HepG2 (cell line): ENCODE measurements around the gene AJUBA. TPM values are rescaled to one million over a fixed set of nuclear protein-coding genes. Genes with fewer than 3 reads are reported as not detected.
A peak's percentile ranks its signal among the peaks of the same experiment; 100 is the strongest.

Source experiments
- ARNT2 ChIP-seq: sonication (generic); formaldehyde crosslinking; IDR thresholded peaks from 2 replicates; pipeline ENCODE4 v1.8.0; 2022; ENCODE audit warnings: mild to moderate bottlenecking, low read depth, missing genetic modification reagents, moderate library complexity
- ATF2 ChIP-seq: sonication (generic); formaldehyde crosslinking; IDR thresholded peaks from 2 replicates; pipeline ENCODE4 v1.4.0; 2020; ENCODE audit warnings: missing genetic modification reagents
- ESRRA ChIP-seq: sonication (generic); formaldehyde crosslinking; IDR thresholded peaks from 2 replicates; pipeline ENCODE4 v1.5.1; 2020; ENCODE audit warnings: mild to moderate bottlenecking, low read depth, missing genetic modification reagents
- EZH2 ChIP-seq: conservative IDR thresholded peaks from 2 replicates; pipeline ENCODE4 v1.6.1; 2012; ENCODE audit warnings: mild to moderate bottlenecking, low read depth, low read length, moderate library complexity
- GATAD1 ChIP-seq: IDR thresholded peaks from 2 replicates; pipeline ENCODE4 v1.6.1; 2016; ENCODE audit warnings: missing genetic modification reagents, missing compliant biosample characterization
- GLMP ChIP-seq: sonication (generic); formaldehyde crosslinking; IDR thresholded peaks from 2 replicates; pipeline ENCODE4 v1.9.0; 2021; ENCODE audit warnings: missing genetic modification reagents, mild to moderate bottlenecking, borderline replicate concordance
- MBNL3 ChIP-seq: fragments of 250-450 bp; sonication (Bioruptor Pico); conservative IDR thresholded peaks from 2 replicates; pipeline ENCODE4 v1.8.0; 2022; ENCODE audit warnings: mild to moderate bottlenecking, inconsistent platforms
- MZF1 ChIP-seq: sonication (generic); formaldehyde crosslinking; IDR thresholded peaks from 2 replicates; pipeline ENCODE4 v1.8.1; 2023; ENCODE audit warnings: mild to moderate bottlenecking, missing genetic modification reagents, borderline replicate concordance
- RERE ChIP-seq: IDR thresholded peaks from 2 replicates; pipeline ENCODE4 v1.6.1; 2016; ENCODE audit warnings: low read depth, missing genetic modification reagents, missing compliant biosample characterization
- SRSF9 ChIP-seq: fragments of 200-400 bp; formaldehyde crosslinking; IDR thresholded peaks from 2 replicates; pipeline ENCODE4 v1.6.1; 2018; ENCODE audit warnings: borderline replicate concordance, mild to moderate bottlenecking, low read depth, low read length; ENCODE audit not compliant: insufficient read depth, poor library complexity, severe bottlenecking
- ZKSCAN8 ChIP-seq: IDR thresholded peaks from 2 replicates; pipeline ENCODE4 v1.6.1; 2016; ENCODE audit warnings: borderline replicate concordance, missing genetic modification reagents, missing compliant biosample characterization
- ZNF275 ChIP-seq: sonication (generic); formaldehyde crosslinking; IDR thresholded peaks from 2 replicates; pipeline ENCODE4 v1.8.0; 2022; ENCODE audit warnings: missing genetic modification reagents, mild to moderate bottlenecking, inconsistent platforms, borderline replicate concordance
- ZNF431 ChIP-seq: sonication (generic); formaldehyde crosslinking; IDR thresholded peaks from 2 replicates; pipeline ENCODE4 v1.9.0; 2022; ENCODE audit warnings: missing genetic modification reagents, low read depth, mild to moderate bottlenecking, borderline replicate concordance
- ZNF44 ChIP-seq: sonication (generic); formaldehyde crosslinking; IDR thresholded peaks from 2 replicates; pipeline ENCODE4 v1.5.1; 2020; ENCODE audit warnings: mild to moderate bottlenecking, missing genetic modification reagents
- ZNF484 ChIP-seq: sonication (generic); formaldehyde crosslinking; IDR thresholded peaks from 2 replicates; pipeline ENCODE4 v1.5.1; 2020; ENCODE audit warnings: mild to moderate bottlenecking, low read depth, missing genetic modification reagents, borderline replicate concordance
- ZNF580 ChIP-seq: IDR thresholded peaks from 2 replicates; pipeline ENCODE4 v1.6.1; 2016; ENCODE audit warnings: low read depth, borderline replicate concordance
- ZNF766 ChIP-seq: sonication (generic); formaldehyde crosslinking; IDR thresholded peaks from 2 replicates; pipeline ENCODE4 v1.5.0; 2020; ENCODE audit warnings: missing genetic modification reagents, borderline replicate concordance
- ZNF768 ChIP-seq: sonication (generic); formaldehyde crosslinking; IDR thresholded peaks from 2 replicates; pipeline ENCODE4 v1.4.0; 2020; ENCODE audit warnings: missing genetic modification reagents
- ZNF773 ChIP-seq: sonication (generic); formaldehyde crosslinking; IDR thresholded peaks from 2 replicates; pipeline ENCODE4 v1.4.0; 2020; ENCODE audit warnings: missing genetic modification reagents, borderline replicate concordance
- ZSCAN12 ChIP-seq: sonication (generic); formaldehyde crosslinking; IDR thresholded peaks from 2 replicates; pipeline ENCODE4 v1.9.0; 2021; ENCODE audit warnings: mild to moderate bottlenecking, missing genetic modification reagents
- polyA plus RNA-seq, 8 experiments: library from polyadenylated mRNA; depleted of rRNA in 3 of 8; stranded (reverse) in 7 of 8; unstranded in 1 of 8; fragments of >200 nt; fragmentation: Illumina TruSeq in 4 of 8; extraction: Trizol in 4 of 8; gene quantifications; 2 replicates each; pipeline versions ENCODE4 v1.2.1 to v1.2.3, GENCODE V29; 2011 to 2016; ENCODE audit warnings: low read depth in 4 of 8, missing spikeins in 1 of 8, mixed read lengths in 1 of 8; ENCODE audit not compliant: insufficient read depth in 1 of 8
- total RNA-seq, 5 experiments: library from RNA; depleted of rRNA; stranded (reverse); fragments of >200 nt; fragmentation: Illumina TruSeq; extraction: Trizol; gene quantifications; 2 replicates each; pipeline ENCODE4 v1.2.3, GENCODE V29; 2016; ENCODE audit warnings: low read depth in 1 of 5

The AJUBA gene
- total and polyA plus RNA-seq, 2 of the 13 experiments (the other 11 are each of a cell fraction or from before 2014, with no cell fraction given), result 157 to 241 TPM

- TF ChIP-seq ATF2 (CRISPR knock-in tag) (no peak), MBNL3 (CRISPR knock-in tag) (no peak), ARNT2 (CRISPR knock-in tag) (no peak), MZF1 (CRISPR knock-in tag) (no peak), ZNF44 (CRISPR knock-in tag) (0 out of 2 replicates have a peak, but pooled peaks have one; percentile 61), ESRRA (CRISPR knock-in tag) (no peak), ZSCAN12 (CRISPR knock-in tag) (no peak), EZH2 (no peak), GLMP (CRISPR knock-in tag) (no peak), ZNF431 (no peak), RERE (CRISPR knock-in tag) (no peak), ZNF768 (CRISPR knock-in tag) (no peak), SRSF9 (no peak), ZNF766 (CRISPR knock-in tag) (no peak), ZNF773 (no peak), ZKSCAN8 (CRISPR knock-in tag) (no peak), ZNF275 (no peak), ZNF580 (CRISPR knock-in tag) (no peak), GATAD1 (CRISPR knock-in tag) (no peak), ZNF484 (CRISPR knock-in tag) (no peak)
Observed at GRCh38 chr14:22985894-22986507, 3.6 kb upstream of the AJUBA start (continued).
